NCI-H748 treated with DMSO at 0.1 percent for 48 hours (cell line): Measurements from ENCODE around the gene RTN1.
"Not testable (repeated sequence)": the region's sequence is repeated elsewhere in the genome, so short reads cannot be mapped to it uniquely, and the experiment has no call there.

Source experiments
- DNase-seq: peaks from one replicate; lab custom pipeline; 2025; lab: John Stamatoyannopoulos, UW

Gene RTN1

DNA sequence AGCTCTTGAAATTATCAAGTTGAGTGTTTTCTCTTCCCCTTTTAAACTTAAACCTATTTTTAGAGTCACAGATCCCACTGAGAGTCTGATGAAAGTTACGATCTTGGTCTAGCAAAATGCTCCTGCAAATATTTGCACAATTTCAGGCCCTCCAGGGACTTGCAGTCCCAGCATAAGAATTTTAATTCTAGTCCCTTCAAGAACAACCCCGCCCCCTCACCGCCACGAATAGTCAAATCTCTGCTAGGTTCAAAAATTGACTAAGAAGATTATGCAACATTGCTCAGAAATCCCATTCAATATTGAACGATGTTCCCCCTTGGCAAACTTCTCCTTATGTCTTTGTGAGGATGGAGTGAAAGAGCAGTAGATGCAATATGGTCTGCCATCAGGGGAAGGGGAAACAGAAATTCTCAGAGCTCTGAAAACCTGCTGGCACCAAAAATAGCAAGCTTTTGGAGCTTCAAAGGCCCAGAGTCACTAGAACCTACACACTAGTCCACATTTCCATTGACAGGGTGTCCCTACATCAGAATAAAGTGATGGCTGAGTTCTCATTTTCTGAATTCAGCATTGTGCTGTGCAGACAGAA, 166.4 kb downstream of the RTN1 start:
- DNase-seq = no peak

DNA sequence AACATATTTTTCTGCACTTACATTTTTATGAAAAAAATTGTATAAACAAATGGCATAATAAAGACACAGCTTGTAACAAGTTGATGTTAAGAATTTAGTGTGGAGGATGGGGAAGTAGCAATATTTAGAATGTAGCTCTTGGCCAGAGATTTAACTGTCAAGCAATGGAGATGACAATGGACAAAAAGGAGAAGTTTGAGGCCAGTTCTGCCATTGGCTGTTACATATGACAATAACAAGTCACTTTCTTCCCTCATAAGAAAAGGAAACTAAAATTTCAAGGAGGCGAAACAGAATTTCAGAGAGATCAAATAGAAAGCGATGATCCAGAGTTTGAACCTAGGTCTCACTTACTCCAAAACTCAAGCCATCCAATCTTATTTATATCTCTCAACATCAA, 171.1 kb downstream of the RTN1 start:
- no peak for DNase-seq

DNA sequence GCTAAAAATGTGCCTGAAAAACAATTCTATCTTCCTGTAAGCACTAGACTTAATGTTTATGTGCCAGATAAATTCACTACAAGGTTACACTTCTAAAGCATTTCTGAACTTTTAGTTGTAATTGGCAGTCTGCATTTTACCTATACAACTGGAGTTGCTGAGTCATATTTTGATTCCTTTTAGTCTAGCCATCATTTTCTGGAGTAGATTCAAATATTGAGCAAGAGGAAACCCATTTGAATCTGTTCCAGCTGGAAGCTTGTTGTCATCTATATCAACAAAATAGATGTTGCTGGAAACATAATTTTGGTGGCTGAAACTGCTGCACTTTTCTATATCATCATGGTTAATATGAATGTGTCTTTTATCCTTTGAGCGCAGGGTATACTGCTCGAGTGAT, 171.8 kb downstream of the RTN1 start:
- no peak for DNase-seq

DNA sequence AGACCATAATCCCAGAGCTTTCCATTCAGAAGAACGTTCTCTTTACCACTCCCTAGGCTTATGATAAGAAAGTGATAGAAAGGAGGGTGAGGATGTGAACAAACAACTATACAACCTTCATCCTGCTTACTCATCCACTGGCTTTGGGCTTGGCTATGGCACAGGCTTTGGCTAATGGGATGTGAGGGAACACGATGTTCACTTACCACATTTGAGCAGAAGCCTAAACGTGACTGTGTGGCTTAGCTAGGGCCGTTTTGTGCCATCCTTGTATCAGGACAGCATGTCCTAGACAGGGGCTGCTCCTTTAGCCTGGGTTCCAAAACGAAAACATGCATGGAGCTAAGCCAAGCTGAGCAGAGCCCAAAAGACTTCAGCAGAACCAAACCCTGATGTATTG, 175.4 kb downstream of the RTN1 start:
- DNase-seq = no peak

DNA sequence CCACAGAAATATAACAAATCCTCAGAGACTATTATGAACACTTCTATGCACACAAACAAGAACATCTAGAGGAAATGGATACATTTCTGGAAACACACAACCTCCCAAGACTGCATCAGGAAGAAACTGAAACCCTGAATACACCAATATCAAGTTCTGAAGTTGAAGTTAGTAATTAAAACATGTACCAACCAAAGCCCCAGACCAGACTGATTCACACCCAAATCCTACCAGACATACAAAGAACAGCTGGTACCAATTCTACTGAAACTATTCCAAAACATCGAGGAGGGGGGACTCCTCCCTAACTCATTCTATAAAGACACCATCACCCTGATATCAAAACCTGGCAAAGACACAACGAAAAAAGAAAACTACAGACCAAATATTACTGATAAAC, 179.3 kb downstream of the RTN1 start:
- no peak for DNase-seq

DNA sequence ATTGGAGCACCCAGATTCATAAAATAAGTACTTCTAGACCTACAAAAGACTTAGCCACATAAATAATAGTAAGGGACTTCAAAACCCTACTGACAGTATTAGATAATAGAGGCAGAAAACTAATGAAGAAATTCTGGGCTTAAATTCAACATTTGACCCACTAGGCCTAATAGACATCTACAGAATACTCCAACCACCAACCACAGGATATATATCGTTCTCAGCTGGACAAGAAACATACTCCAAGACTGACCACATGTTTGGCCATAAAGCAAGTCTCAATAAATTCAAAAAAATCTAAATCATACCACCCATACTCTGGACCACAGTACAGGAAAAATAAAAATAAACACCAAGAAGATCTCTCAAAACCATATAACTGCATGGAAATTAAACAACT, 180.2 kb downstream of the RTN1 start:
- no peak for DNase-seq

DNA sequence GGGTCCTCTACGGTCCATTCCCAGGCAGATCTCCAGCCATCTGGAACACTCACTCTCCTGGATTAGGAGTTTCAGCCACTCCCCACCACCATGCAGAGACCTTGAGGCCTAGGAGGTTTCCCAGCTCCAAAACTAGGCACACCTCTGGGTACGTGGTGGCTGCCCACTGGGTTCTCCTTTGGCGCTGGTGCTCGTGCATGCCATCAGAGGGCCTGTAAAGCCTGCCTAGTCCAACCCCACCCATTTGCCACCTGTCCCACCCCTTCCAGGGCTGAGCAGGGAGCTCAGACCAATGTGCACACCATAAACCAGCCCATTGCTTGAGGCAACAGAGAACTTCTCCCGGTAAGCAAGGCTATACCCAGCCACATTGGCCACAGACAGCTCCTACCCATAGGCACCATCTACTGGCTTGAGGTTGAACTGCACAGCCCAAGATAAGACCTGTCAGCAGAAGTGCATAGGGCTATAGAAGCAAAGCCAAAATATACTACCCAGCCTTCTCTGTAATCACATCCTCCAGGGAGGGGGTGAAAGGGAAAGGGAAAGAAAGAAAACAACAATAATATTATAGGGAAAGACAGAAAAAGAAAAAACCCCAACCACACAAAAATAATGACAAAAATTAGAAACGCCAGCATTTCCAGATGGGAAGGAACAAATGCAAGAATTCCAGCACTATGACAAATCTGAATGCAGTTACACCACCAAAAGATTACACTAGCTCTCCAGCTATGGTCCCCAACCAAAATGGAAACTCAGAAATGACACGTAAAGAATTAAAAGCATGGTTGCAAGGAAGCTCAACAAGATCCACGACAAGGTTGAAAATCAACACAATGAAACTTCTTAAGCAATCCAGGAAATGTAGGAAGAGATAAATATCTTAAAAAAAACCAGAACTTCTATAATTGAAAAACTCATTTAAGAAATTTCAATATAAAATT, 182.1 kb downstream of the RTN1 start:
- peak; percentile 53 for DNase-seq

DNA sequence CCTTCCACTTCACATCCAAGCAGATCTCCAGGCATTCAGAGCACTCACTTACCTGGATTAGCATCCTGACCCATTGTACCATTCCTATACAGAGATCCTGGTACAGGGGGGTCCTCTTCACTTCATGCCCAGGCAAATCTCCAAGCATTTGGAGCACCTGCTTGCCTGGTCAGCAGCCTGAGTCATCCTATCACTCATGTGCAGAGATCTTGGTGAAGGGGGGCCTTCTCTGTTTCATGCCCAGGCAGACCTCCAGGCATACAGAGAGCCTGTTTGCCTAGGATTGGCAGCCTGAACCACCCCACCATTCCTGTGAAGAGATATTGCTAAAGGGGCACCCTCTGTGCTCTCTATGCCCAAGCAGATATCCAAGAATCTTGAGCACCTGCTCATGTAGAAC, 182.9 kb downstream of the RTN1 start:
- no peak for DNase-seq

DNA sequence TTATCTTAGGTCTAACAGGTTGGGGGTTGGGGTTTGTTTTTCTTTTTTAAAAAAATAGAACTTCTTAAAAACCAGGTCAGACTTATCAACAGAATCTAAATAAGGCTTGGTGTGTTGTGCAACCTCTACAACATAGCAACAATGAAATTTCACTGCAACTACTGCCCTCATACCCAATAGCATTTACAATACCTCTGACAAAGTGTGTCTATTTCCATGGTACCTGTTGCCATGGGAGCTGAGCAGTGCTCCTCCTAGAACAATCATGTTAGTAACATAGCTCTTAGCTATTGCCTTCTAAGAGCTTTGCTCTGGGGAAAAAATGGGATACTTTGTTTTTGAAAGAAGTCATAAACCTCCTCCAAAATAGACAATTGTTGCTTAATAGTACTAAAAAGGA, 190.7 kb downstream of the RTN1 start:
- peak; percentile 85 for DNase-seq

DNA sequence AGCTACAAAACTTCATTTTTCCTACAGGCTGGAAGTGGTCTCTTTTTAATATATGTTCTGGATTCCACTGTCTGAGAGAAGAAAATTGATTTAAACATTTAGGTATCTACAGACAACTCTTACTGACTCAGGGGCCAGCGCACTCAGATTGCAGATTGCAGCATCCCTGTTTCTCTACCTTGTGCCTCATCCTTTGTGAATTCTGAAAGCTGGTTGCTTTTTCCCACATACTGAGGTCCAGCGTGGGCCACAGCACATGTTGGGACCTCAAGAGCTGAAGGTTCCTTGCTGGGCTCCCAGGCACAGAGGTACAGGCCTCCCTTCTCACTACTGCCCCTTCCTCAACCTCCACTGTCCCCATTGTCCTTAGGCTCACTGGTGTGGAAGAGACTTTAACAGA, 192.2 kb downstream of the RTN1 start:
- DNase-seq = no peak

DNA sequence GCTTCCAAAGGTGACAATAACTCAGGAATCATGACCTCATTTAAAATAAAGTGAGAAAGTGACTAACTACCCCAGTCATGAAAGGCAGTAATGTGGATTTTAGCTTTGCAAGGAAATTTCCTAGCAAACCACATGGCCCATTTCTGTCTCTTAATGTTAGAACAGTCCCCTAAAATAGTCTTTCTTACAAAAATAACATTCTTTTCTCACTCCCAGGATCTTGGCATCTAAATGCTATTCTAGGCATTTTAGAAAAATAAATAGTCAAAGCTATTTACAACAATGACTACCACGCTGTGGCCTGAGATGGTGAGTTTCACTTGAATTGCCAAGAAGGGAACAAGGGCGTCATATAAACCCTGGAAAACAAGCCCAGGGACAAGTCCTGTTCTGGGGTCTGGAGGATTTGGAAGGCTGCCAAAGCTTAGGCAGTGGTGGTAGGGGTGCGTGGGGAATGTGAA, 192.8 kb downstream of the RTN1 start:
- DNase-seq = no peak

DNA sequence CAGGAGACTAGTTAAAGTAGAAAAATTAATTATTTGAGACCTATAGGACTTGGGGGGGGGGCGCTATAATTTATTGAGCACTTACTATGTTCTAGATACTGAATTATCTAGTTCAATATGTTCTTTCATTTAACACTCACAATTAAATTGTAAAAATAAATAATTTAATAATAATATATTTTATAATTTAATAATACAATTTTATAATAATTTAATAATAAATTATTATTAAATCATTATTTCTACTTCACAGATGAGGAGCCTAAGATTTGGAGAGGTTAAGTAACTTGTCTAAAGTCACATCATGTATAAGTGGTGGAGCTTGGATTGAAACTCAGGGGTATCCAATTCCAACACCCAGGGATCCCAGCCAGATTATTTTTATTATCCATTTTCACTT, 195.2 kb downstream of the RTN1 start:
- no peak for DNase-seq

DNA sequence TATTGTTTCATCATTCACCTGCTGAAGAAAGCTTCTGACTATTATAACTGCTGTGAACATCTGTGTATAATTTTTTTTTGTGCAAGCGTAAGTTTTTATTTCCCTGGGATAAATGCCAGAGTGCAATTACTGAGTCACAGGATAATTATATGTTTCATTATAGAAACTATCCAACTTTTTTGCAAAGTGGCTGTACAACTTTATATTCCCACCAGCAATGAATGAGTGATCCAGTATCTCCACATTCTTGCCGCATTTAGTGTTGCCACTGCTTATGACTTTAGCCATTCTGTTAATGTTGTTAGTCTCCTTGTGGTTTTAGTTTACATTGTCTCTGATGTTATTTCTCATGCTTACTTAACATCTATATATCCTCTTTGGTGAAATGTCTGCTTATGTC, 205.8 kb downstream of the RTN1 start:
- no peak for DNase-seq

DNA sequence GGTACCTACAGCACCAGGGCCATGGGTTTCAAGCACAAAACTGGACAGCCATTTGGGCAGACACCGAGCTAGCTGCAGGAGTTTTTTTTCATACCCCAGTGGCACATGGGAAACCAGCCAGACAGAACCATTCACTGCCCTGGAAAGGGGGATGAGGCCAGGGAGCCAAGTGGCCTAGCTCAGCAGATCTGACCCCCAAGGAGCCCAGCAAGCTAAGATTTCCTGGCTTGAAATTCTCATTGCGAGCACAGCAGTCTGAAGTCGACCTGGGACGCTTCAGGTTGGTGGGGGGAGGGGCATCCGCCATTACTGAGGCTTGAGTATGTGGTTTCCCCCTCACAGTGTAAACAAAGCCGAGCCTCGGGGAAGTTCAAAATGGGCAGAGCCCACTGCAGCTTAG, 212.8 kb downstream of the RTN1 start:
- DNase-seq = no peak

DNA sequence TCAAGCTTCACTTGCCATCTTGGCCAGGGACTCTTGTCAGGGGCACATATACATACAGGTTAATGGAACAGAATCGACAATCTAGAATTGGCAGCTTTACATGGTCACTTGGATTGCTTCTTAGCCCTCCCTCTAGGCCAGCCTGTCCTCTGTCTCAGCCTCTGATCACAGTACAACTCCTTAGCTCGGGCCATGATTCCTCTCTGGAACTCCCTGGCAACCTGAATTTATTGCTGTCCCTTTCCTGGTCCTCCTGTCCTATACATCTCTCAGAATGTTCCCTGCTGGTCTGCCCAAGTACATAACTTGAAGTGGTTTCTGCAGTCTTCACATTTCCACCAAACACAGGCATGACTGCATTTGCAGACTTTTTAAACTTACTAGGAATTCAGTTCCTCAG, 214.1 kb downstream of the RTN1 start:
- DNase-seq = no peak

DNA sequence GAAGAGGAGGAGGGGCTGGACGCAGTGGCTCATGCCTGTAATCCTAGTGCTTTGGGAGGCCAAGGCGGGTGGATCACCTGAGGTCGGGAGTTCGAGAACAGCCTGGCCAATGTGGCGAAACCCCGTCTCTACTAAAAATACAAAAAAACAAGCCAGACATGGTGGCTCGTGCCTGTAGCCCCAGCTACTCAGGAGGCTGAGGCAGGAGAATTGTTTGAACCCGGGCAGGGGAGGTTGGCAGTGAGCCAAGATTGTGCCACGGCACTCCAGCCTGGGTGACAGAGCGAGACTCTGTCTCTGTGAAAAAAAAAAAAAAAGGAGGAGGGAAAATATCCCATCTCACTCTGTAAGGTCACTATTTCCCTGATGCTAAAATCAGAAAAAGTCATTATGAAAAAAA, 216.4 kb downstream of the RTN1 start:
- DNase-seq = not testable (repeated sequence)

DNA sequence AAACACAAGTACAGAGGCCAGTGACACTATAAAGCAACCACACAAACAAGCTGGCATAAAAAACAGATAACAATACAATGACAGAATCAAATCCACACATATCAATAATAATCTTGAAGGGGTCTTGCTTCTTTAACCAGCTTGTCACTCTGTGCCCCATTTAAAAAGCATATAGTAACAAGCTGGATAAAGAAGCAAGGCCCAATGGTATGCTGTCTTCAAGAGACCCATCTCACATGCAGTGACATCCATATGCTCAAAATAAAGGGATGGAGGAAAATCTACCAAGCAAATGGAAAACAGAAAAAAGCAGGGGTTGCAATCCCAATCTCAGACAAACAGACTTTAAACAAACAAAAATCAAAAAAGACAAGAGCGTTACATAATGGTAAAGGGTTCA, 223.7 kb downstream of the RTN1 start:
- DNase-seq = not testable (repeated sequence)

DNA sequence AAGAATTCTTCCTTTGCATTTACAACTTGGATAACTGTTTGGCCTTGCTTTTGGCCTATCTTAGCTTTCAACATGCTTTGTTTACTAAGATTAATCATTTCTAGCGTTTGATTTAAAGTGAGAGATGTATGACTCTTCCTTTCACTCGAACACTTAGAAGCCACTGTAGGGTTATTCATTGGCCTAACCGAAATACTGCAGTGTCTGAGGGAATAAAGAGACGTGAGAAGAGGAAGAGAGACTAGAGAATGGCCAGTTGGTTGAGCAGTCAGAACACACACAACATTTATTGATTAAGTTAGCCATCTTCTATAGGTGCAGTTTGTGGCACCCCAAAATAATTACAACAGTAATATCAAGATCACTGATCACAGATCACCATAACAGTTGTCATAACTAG, 231.7 kb downstream of the RTN1 start:
- DNase-seq = no peak

DNA sequence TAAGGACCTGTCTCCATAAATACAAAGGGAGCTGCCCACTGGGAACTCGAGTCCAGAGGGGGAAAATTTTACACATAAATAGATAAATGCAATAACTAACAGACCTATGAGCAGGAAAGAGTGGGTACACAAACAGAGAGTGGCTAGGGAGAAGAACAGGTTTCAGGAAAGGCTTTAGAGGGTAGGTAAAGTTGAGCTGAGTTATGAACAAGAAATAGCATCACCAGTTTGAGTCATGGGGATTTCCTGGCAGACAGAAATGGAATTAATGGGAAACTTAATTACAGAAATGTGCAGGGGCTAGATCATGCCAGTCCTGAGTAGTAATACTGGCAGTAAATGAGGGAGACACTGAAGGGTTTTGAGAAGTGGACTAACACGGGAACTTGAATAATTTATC, 236.0 kb downstream of the RTN1 start:
- DNase-seq = no peak

DNA sequence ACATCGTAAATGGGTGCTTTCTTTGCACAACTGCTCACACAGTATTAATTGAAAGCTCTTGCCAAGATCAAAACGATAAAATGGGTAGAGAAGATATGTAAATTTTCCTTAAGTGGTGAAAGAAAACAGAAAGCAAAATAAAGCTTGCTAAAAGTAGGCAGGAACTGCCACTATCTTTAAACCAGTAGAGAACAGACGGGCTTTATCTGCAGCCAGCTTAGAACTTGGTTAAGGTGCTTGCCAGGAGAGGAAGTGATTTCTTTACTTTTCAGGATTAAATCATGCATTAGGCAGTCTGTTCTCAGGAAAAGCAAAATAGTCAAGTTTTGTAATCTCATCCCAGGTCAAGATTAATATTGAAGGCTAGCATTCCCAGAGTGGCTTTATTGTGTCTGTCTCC, 237.1 kb downstream of the RTN1 start:
- DNase-seq = no peak

DNA sequence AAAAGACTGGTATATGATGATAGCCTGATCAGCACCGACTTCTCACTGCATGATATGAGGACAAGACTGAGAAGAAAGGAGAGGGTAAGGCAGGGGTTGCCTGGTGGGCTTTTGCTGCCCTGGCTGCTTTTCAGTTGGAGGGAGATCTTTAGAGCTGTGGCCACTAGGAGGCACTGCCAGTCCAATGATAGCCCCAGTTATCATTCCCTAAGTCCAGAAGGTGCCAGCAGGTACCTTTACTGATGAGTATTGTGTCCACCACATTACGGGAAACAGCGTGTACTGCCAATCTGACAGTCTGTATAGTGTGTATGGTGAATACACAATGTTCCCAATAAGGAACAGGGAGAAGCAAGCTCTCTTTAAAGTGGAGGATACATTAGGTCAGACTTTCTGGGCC, 238.2 kb downstream of the RTN1 start:
- DNase-seq = peak; percentile 38

DNA sequence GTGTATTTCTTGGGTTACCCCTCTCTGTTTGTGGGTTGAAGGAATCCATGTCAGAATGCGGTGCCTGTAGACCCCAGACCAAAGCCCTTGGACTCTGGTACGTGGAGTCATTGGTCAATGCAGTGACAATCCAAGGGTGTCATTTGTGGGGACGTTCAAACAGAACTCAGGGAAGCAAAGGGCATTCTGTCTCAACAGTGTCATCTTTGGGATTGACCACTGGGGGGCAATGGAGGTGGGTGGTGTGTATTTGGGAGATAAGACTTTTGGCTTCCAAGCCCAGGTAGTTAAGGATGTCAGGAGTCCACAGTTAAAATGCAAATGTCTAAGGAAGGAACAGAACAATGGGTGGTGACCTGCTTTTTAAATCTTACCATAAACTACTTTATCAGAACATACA, 239.3 kb downstream of the RTN1 start:
- peak; percentile 35 for DNase-seq

DNA sequence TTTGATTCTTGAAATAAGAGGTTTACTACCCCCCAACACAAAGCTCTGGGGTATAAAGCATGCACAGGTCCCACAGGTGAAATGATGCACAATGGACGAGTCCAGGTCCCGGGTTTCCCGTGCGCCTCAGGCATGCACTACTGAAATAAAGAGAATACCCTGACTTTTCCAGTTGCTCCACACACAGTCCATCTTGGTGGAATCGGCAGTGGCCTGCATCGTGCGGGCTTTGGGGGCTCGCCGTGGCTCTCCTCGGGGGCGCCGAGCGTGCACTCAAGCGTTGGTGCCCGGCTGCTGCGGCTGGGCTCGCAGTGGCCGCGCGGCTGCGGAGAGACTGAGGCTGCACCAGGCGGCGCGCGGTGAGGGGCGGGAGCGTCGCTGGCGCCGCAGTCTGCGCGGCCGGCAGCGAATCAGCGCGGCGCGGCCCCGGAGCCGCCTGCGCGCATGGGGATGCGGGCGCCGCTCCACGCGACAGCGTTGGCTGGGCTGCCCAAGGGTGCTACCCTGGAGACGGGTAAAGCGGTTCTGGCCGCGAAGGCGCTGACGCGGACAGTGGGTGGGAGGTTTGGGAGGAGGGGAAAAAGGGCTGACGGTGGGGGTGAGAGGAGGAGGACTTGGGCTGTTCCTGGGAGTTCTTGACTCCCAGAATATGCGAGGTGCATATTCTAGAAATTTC, 240.2 kb downstream of the RTN1 start:
- DNase-seq = peak; percentile 18
